HCEC 1CT (cell line): ENCODE measurements around the gene PDK4.
A peak's percentile ranks its signal among the peaks of the same experiment; 100 is the strongest.
"Not testable (repeated sequence)": the region's sequence is repeated elsewhere in the genome, so short reads cannot be mapped to it uniquely, and the experiment has no call there.

Experiments
- DNase-seq: peaks from one replicate; pipeline ENCODE4 v3.0.0-alpha.2; 2017

PDK4 gene

GRCh38 chr7:95596198-95597063 lies at the start of gene PDK4:
TSS of gene PDK4 (minus strand) at chr7:95596516. CDS start at chr7:95596293, 223 bp downstream.
- peak; percentile 55 for DNase-seq

GRCh38 chr7:95642173-95642572 lies 45.9 kb upstream of the PDK4 start:
- no peak for DNase-seq

GRCh38 chr7:95636140-95636940 lies 40.0 kb upstream of the PDK4 start:
- DNase-seq, result peak; percentile 37

- DNase-seq, result peak; percentile 7
Observed at GRCh38 chr7:95632609-95633008, 36.3 kb upstream of the PDK4 start.

- DNase-seq, result no peak
Observed at GRCh38 chr7:95631527-95631926, 35.2 kb upstream of the PDK4 start.

GRCh38 chr7:95630702-95631458 lies 34.6 kb upstream of the PDK4 start:
- DNase-seq, result no peak

GRCh38 chr7:95628831-95629439 lies 32.6 kb upstream of the PDK4 start:
- DNase-seq, result peak; percentile 43

GRCh38 chr7:95623788-95624187 lies 27.5 kb upstream of the PDK4 start:
- DNase-seq, result no peak

GRCh38 chr7:95622859-95623258 lies 26.5 kb upstream of the PDK4 start:
- no peak for DNase-seq

- no peak for DNase-seq
Observed at GRCh38 chr7:95622001-95622549, 25.8 kb upstream of the PDK4 start.

- no peak for DNase-seq
Observed at GRCh38 chr7:95621404-95621803, 25.1 kb upstream of the PDK4 start.

- DNase-seq, result no peak
Observed at GRCh38 chr7:95620631-95621030, 24.3 kb upstream of the PDK4 start.

- no peak for DNase-seq
Observed at GRCh38 chr7:95619921-95620320, 23.6 kb upstream of the PDK4 start.

- DNase-seq, result no peak
Observed at GRCh38 chr7:95619517-95619916, 23.2 kb upstream of the PDK4 start.

- no peak for DNase-seq
Observed at GRCh38 chr7:95614442-95614940, 18.2 kb upstream of the PDK4 start.

- no peak for DNase-seq
Observed at GRCh38 chr7:95611224-95611623, 14.9 kb upstream of the PDK4 start.

GRCh38 chr7:95609277-95609971 lies 13.1 kb upstream of the PDK4 start:
- DNase-seq, result peak; percentile 33

- peak; percentile 98 for DNase-seq
Observed at GRCh38 chr7:95608359-95609173, 12.2 kb upstream of the PDK4 start.

- peak; percentile 4 for DNase-seq
Observed at GRCh38 chr7:95607561-95607960, 11.2 kb upstream of the PDK4 start.

GRCh38 chr7:95605275-95605674 lies 9.0 kb upstream of the PDK4 start:
- no peak for DNase-seq

- DNase-seq, result not testable (repeated sequence)
Observed at GRCh38 chr7:95604811-95605210, 8.5 kb upstream of the PDK4 start.
